Gastroesophageal sphincter (tissue), 3 donors: ENCODE measurements around the gene DUSP8.

ENCODE experiments used
- EP300 ChIP-seq: sonication (generic); formaldehyde crosslinking; IDR thresholded peaks from one replicate; pipeline ENCODE4 v1.6.1; 2017; ENCODE audit warnings: antibody characterized with exemption, mild to moderate bottlenecking
- POLR2A ChIP-seq, 2 donors: fragments of 450-650 bp; IDR thresholded peaks; one replicate each; pipeline ENCODE4 v1.6.1; 2017; ENCODE audit warnings: antibody characterized with exemption in 2 of 2, mild to moderate bottlenecking in 2 of 2, moderate library complexity in 1 of 2
- POLR2AphosphoS5 ChIP-seq: sonication (generic); formaldehyde crosslinking; IDR thresholded peaks from one replicate; pipeline ENCODE4 v1.6.1; 2017; ENCODE audit warnings: antibody characterized with exemption
- TF ChIP-seq, protein P1 (sequence below), 4 experiments: fragments of 200-600 bp in 2 of 4; fragments of 450-650 bp in 2 of 4; sonication (generic) in 1 of 4; IDR thresholded peaks; one replicate each; pipeline ENCODE4 v1.5.1; 2017 to 2019; ENCODE audit warnings: antibody characterized with exemption in 4 of 4, mild to moderate bottlenecking in 2 of 4, moderate library complexity in 2 of 4

- TF ChIP-seq, protein P1, sequence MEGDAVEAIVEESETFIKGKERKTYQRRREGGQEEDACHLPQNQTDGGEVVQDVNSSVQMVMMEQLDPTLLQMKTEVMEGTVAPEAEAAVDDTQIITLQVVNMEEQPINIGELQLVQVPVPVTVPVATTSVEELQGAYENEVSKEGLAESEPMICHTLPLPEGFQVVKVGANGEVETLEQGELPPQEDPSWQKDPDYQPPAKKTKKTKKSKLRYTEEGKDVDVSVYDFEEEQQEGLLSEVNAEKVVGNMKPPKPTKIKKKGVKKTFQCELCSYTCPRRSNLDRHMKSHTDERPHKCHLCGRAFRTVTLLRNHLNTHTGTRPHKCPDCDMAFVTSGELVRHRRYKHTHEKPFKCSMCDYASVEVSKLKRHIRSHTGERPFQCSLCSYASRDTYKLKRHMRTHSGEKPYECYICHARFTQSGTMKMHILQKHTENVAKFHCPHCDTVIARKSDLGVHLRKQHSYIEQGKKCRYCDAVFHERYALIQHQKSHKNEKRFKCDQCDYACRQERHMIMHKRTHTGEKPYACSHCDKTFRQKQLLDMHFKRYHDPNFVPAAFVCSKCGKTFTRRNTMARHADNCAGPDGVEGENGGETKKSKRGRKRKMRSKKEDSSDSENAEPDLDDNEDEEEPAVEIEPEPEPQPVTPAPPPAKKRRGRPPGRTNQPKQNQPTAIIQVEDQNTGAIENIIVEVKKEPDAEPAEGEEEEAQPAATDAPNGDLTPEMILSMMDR (IDR thresholded peaks at IDR 0.05), result no peak
- TF ChIP-seq POLR2A (IDR thresholded peaks at IDR 0.05) (no peak), POLR2AphosphoS5 (no peak), EP300 (no peak)
These were observed 51.8 kb downstream of the DUSP8 start for GRCh38 chr11:1520209-1520662.
